Stomach (tissue), 4 donors: ENCODE results near the gene POM121C.
"Not testable (repeated sequence)": the region's sequence is repeated elsewhere in the genome, so short reads cannot be mapped to it uniquely, and the experiment has no call there.

Source experiments
- POLR2A ChIP-seq, 4 donors: fragments of 450-650 bp; IDR thresholded peaks; one replicate each; pipeline ENCODE4 v1.6.1; 2016; ENCODE audit warnings: antibody characterized with exemption in 4 of 4, control low read depth in 2 of 4, mild to moderate bottlenecking in 1 of 4, moderate library complexity in 1 of 4
- POLR2AphosphoS5 ChIP-seq, 3 donors: sonication (generic); formaldehyde crosslinking; IDR thresholded peaks; one replicate each; pipeline ENCODE4 v1.6.1; 2016; ENCODE audit warnings: antibody characterized with exemption in 3 of 3
- TF ChIP-seq, protein P1 (sequence below), 7 experiments: fragments of 450-650 bp in 4 of 7; fragments of 200-600 bp in 3 of 7; sonication (generic) in 3 of 7; IDR thresholded peaks; one replicate each; pipeline ENCODE4 v1.5.1; 2016 to 2019; ENCODE audit warnings: antibody characterized with exemption in 7 of 7, control low read depth in 2 of 7, mild to moderate bottlenecking in 1 of 7

DNA sequence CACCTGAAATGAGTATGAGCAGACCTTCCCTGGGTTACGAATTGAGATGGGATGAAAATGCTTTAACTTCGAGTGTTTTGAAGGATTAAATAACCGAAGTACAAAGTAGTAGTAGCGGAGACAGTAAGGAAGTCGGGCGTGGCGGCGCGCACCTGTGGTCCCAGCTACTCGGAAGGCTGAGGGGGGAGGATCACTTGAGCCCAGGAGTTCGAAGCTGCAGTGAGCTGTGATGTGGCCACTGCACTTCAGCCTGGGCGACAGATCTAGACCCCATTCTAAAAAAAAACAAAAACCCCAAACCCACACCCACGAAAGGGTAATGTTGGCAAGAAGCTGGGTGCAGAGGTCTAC lies 75.3 kb downstream of the POM121C start:
- TF ChIP-seq, protein P1, sequence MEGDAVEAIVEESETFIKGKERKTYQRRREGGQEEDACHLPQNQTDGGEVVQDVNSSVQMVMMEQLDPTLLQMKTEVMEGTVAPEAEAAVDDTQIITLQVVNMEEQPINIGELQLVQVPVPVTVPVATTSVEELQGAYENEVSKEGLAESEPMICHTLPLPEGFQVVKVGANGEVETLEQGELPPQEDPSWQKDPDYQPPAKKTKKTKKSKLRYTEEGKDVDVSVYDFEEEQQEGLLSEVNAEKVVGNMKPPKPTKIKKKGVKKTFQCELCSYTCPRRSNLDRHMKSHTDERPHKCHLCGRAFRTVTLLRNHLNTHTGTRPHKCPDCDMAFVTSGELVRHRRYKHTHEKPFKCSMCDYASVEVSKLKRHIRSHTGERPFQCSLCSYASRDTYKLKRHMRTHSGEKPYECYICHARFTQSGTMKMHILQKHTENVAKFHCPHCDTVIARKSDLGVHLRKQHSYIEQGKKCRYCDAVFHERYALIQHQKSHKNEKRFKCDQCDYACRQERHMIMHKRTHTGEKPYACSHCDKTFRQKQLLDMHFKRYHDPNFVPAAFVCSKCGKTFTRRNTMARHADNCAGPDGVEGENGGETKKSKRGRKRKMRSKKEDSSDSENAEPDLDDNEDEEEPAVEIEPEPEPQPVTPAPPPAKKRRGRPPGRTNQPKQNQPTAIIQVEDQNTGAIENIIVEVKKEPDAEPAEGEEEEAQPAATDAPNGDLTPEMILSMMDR (IDR thresholded peaks at IDR 0.05) = not testable (repeated sequence)
- TF ChIP-seq POLR2A, POLR2AphosphoS5 (IDR thresholded peaks at IDR 0.05): not testable (repeated sequence)
